ENCODE measurements around the gene VAV3. TPM values are rescaled to one million over a fixed set of nuclear protein-coding genes. Genes with fewer than 3 reads are reported as not detected.

Gene VAV3
- total and polyA plus RNA-seq, 2 of the 13 experiments (the other 11 are each of a cell fraction or from before 2014, with no cell fraction given): 15.9 to 29.8 TPM

GRCh38 chr1:107552781-107553180 is 412.2 kb downstream of the VAV3 start (continued):
- no peak for TF ChIP-seq SRF (IDR thresholded peaks at IDR 0.05; ENCODE audit: low read depth, low read length)
- TF ChIP-seq U2AF1 (optimal IDR thresholded peaks at IDR 0.05; ENCODE audit: low read depth, low read length): no peak
- no peak for TF ChIP-seq HES4 (CRISPR knock-in tag; IDR thresholded peaks at IDR 0.05; ENCODE audit: borderline replicate concordance)
- TF ChIP-seq SOX5 (CRISPR knock-in tag; IDR thresholded peaks at IDR 0.05; ENCODE audit: borderline replicate concordance): no peak
- TF ChIP-seq SYNCRIP (IDR thresholded peaks at IDR 0.05; ENCODE audit: insufficient read depth, low read depth, low read length): no peak
- no peak for TF ChIP-seq CREM (IDR thresholded peaks at IDR 0.05)
- no peak for TF ChIP-seq CREM (CRISPR knock-in tag; IDR thresholded peaks at IDR 0.05)
- no peak for TF ChIP-seq PAX8 (CRISPR knock-in tag; IDR thresholded peaks at IDR 0.05; ENCODE audit: borderline replicate concordance)
- TF ChIP-seq, protein P1, sequence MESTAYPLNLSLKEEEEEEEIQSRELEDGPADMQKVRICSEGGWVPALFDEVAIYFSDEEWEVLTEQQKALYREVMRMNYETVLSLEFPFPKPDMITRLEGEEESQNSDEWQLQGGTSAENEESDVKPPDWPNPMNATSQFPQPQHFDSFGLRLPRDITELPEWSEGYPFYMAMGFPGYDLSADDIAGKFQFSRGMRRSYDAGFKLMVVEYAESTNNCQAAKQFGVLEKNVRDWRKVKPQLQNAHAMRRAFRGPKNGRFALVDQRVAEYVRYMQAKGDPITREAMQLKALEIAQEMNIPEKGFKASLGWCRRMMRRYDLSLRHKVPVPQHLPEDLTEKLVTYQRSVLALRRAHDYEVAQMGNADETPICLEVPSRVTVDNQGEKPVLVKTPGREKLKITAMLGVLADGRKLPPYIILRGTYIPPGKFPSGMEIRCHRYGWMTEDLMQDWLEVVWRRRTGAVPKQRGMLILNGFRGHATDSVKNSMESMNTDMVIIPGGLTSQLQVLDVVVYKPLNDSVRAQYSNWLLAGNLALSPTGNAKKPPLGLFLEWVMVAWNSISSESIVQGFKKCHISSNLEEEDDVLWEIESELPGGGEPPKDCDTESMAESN (CRISPR knock-in tag; conservative IDR thresholded peaks at IDR 0.05): no peak
- TF ChIP-seq, protein P2, sequence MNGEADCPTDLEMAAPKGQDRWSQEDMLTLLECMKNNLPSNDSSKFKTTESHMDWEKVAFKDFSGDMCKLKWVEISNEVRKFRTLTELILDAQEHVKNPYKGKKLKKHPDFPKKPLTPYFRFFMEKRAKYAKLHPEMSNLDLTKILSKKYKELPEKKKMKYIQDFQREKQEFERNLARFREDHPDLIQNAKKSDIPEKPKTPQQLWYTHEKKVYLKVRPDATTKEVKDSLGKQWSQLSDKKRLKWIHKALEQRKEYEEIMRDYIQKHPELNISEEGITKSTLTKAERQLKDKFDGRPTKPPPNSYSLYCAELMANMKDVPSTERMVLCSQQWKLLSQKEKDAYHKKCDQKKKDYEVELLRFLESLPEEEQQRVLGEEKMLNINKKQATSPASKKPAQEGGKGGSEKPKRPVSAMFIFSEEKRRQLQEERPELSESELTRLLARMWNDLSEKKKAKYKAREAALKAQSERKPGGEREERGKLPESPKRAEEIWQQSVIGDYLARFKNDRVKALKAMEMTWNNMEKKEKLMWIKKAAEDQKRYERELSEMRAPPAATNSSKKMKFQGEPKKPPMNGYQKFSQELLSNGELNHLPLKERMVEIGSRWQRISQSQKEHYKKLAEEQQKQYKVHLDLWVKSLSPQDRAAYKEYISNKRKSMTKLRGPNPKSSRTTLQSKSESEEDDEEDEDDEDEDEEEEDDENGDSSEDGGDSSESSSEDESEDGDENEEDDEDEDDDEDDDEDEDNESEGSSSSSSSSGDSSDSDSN (CRISPR knock-in tag; IDR thresholded peaks at IDR 0.05): no peak

- WGBS (ENCODE audit: low lambda C conversion rate): 0% methylated on average over 1 of the region's 1 CpG
- FAIRE-seq: no peak
- H3K4me2 ChIP-seq (ENCODE audit: low read depth, low read length): no peak overlapping the region
- H3K4me1 ChIP-seq (ENCODE audit: insufficient read depth, low read length): no peaks in the 10 kb centered on the region
- H4K20me1 ChIP-seq (ENCODE audit: insufficient read depth, low read length): no peaks in the 10 kb centered on the region
- no peak overlapping the region for H3K4me3 ChIP-seq (replicated peaks in 1 of 3; ENCODE audit: insufficient read depth in 1 of 3, low read depth in 2 of 3, low read length in 3 of 3)
- H2AFZ ChIP-seq (ENCODE audit: low read length): no peak overlapping the region
- no peaks in the 10 kb centered on the region for H3K36me3 ChIP-seq (replicated peaks in 1 of 2; ENCODE audit: control insufficient read depth in 1 of 2, insufficient read depth in 2 of 2, low read length in 2 of 2)
- intact Hi-C loops (cut with micrococcal nuclease; ENCODE audit: unreplicated experiment) (no loop called here), in situ Hi-C loops (cut with HindIII; ENCODE audit: extremely low pct_ligation_motif_present, low pct_unique_long_range_greater_than_20kb) (no loop called here)
- no peaks in the 10 kb centered on the region for H3K27me3 ChIP-seq (ENCODE audit: control insufficient read depth in 1 of 2, insufficient read depth in 2 of 2, low read length in 2 of 2)
- no TSS peak for BruUV-seq (replicated peaks)
- no peak overlapping the region for H3K27ac ChIP-seq (ENCODE audit: extremely low read length, insufficient read depth, low read length)
- no peaks in the 10 kb centered on the region for H3K9me3 ChIP-seq (ENCODE audit: low read length)
- ChIA-PET CTCF (ENCODE audit: low intra/inter-chr PET ratio, low total read pairs) (no interaction called here), POLR2A (no interaction called here)
- ATAC-seq: no peak
- H3K79me2 ChIP-seq (ENCODE audit: insufficient read depth, low read length): no peaks in the 10 kb centered on the region
- DNase-seq (ENCODE audit: low spot score): no peak
- H3K9ac ChIP-seq (ENCODE audit: insufficient read depth, low read depth, low read length): no peak overlapping the region
- TF ChIP-seq ZNF33B (CRISPR knock-in tag; IDR thresholded peaks at IDR 0.05) (no peak), POLR2AphosphoS5 (IDR thresholded peaks at IDR 0.05; ENCODE audit: low read depth, low read length) (no peak), DRAP1 (CRISPR knock-in tag; IDR thresholded peaks at IDR 0.05) (no peak), HHEX (CRISPR knock-in tag; IDR thresholded peaks at IDR 0.05) (no peak), ZNF749 (CRISPR knock-in tag; IDR thresholded peaks at IDR 0.05; ENCODE audit: borderline replicate concordance) (no peak), XRCC5 (optimal IDR thresholded peaks at IDR 0.05; ENCODE audit: low read length) (no peak), NR1H2 (CRISPR knock-in tag; IDR thresholded peaks at IDR 0.05; ENCODE audit: borderline replicate concordance, low read depth) (no peak), KLF15 (CRISPR knock-in tag; IDR thresholded peaks at IDR 0.05; ENCODE audit: borderline replicate concordance) (no peak), KDM6A (CRISPR knock-in tag; IDR thresholded peaks at IDR 0.05; ENCODE audit: low read depth) (no peak), KLF6 (CRISPR knock-in tag; IDR thresholded peaks at IDR 0.05) (no peak), ATF7-NPFF (CRISPR knock-in tag; IDR thresholded peaks at IDR 0.05; ENCODE audit: low read depth) (no peak), REXO4 (CRISPR knock-in tag; IDR thresholded peaks at IDR 0.05; ENCODE audit: borderline replicate concordance) (no peak)
Observed at GRCh38 chr1:107551456-107551855, 413.5 kb downstream of the VAV3 start.
